HCT116 (cell line): ENCODE data around the gene CNN1. TPM values are rescaled to one million over a fixed set of nuclear protein-coding genes. Genes with fewer than 3 reads are reported as not detected.

Experiments
- ATAC-seq: fragments of 200-7000 bp; cut with Tn5 transposase; 2 replicates; pipeline ENCODE4 v1.9.1; 2020; ENCODE audit warnings: mild to moderate bottlenecking, moderate library complexity
- BruUV-seq: library from RNA; stranded (reverse); fragments of 400-500 nt; replicated peaks from 2 replicates; lab custom pipeline; 2021; lab: Mats Ljungman, UMichigan
- CTCF ChIA-PET: fragments of 300-600 bp; sonication (Branson Sonifier 250); formaldehyde crosslinking; loops from one replicate; lab custom pipeline; 2021; ENCODE audit warnings: antibody characterized with exemption; lab: Charles Lee
- POLR2A ChIA-PET: fragments of 300-600, 350-600 bp; sonication (Branson Sonifier 250); formaldehyde crosslinking; loops from one replicate; lab custom pipeline; 2021; ENCODE audit warnings: antibody characterized with exemption; lab: Charles Lee
- RAD21 ChIA-PET, 2 experiments: fragments of 300-600 bp; sonication (Branson Sonifier 250); formaldehyde crosslinking; loops; one replicate each; lab custom pipeline; 2023; ENCODE audit warnings: low total read pairs in 2 of 2; ENCODE audit not compliant: uncharacterized antibody in 2 of 2, unreplicated experiment in 2 of 2, low non-redundant PET in 1 of 2; lab: Charles Lee
- DNase-seq: peaks from one replicate; pipeline ENCODE4 v3.0.0-alpha.2; 2010; ENCODE audit warnings: low read depth, low spot score
- H2AFZ ChIP-seq: fragments of 200-600 bp; shearing (Covaris generic), sonication (generic); 2 replicates; pipeline ENCODE4 v1.6.1; 2017; ENCODE audit warnings: low read depth, mixed run types, mixed read lengths, antibody characterized with exemption, low read length; ENCODE audit not compliant: poor library complexity, severe bottlenecking
- H3K27ac ChIP-seq: 2 replicates; pipeline ENCODE4 v1.5.1; 2012; ENCODE audit warnings: low read depth, low read length
- H3K27me3 ChIP-seq: fragments of 200-600 bp; sonication (generic); 2 replicates; pipeline ENCODE4 v1.6.1; 2016; ENCODE audit warnings: mixed run types, low read length, mixed read lengths; ENCODE audit not compliant: insufficient read depth
- H3K36me3 ChIP-seq, 2 experiments: fragments of 200-500 bp in 1 of 2; fragments of 200-600 bp in 1 of 2; sonication (Bioruptor generic) in 1 of 2; sonication (generic) in 1 of 2; 2 replicates each; pipeline versions ENCODE4 v1.5.1 to v1.6.1; 2014 to 2016; ENCODE audit warnings: low read length in 2 of 2, inconsistent platforms in 1 of 2, mixed read lengths in 1 of 2, mixed run types in 1 of 2; ENCODE audit not compliant: insufficient read depth in 2 of 2, control insufficient read depth in 1 of 2
- H3K4me1 ChIP-seq, 2 experiments: fragments of 200-600 bp in 1 of 2; sonication (generic) in 1 of 2; 2 replicates each; pipeline versions ENCODE4 v1.5.1 to v1.6.1; 2012 to 2017; ENCODE audit warnings: low read length in 2 of 2, inconsistent platforms in 1 of 2, mild to moderate bottlenecking in 1 of 2, mixed read lengths in 1 of 2, mixed run types in 1 of 2, moderate library complexity in 1 of 2; ENCODE audit not compliant: insufficient read depth in 2 of 2, control insufficient read depth in 1 of 2
- H3K4me2 ChIP-seq: fragments of 200-600 bp; sonication (generic); 2 replicates; pipeline ENCODE4 v1.6.1; 2017; ENCODE audit warnings: mixed run types, low read length, mixed read lengths
- H3K4me3 ChIP-seq, 2 experiments: fragments of 200-600 bp in 1 of 2; sonication (generic) in 1 of 2; replicated peaks in 1 of 2; 2 replicates each; pipeline ENCODE4 v1.5.1; 2011 to 2016; ENCODE audit warnings: low read length in 2 of 2, control low read depth in 1 of 2, low read depth in 1 of 2, mild to moderate bottlenecking in 1 of 2, mixed read lengths in 1 of 2, mixed run types in 1 of 2
- H3K79me2 ChIP-seq: fragments of 200-600 bp; sonication (generic); 2 replicates; pipeline ENCODE4 v1.6.1; 2017; ENCODE audit warnings: mild to moderate bottlenecking, mixed run types, low read length, moderate library complexity, mixed read lengths; ENCODE audit not compliant: insufficient read depth
- H3K9ac ChIP-seq: fragments of 200-600 bp; sonication (generic); 2 replicates; pipeline ENCODE4 v1.6.1; 2016; ENCODE audit warnings: low read length, mixed read lengths
- H3K9me2 ChIP-seq: fragments of 200-600 bp; sonication (generic), shearing (Covaris generic); 2 replicates; pipeline ENCODE4 v1.6.1; 2017; ENCODE audit warnings: mixed run types, mild to moderate bottlenecking, moderate library complexity; ENCODE audit not compliant: insufficient read depth
- H3K9me3 ChIP-seq, 2 experiments: fragments of 200-500 bp in 1 of 2; fragments of 200-600 bp in 1 of 2; sonication (Bioruptor generic) in 1 of 2; sonication (generic) in 1 of 2; 2 replicates each; pipeline ENCODE4 v1.6.1; 2014 to 2017; ENCODE audit warnings: low read length in 2 of 2, mixed read lengths in 2 of 2, inconsistent platforms in 1 of 2, low read depth in 1 of 2, mild to moderate bottlenecking in 1 of 2, mixed run types in 1 of 2, moderate library complexity in 1 of 2; ENCODE audit not compliant: control insufficient read depth in 1 of 2, insufficient read depth in 1 of 2
- H4K20me1 ChIP-seq: fragments of 200-600 bp; sonication (generic), shearing (Covaris generic); 2 replicates; pipeline ENCODE4 v1.6.1; 2017; ENCODE audit warnings: mixed run types, mild to moderate bottlenecking, moderate library complexity; ENCODE audit not compliant: insufficient read depth
- CEBPB ChIP-seq: IDR thresholded peaks from 2 replicates; pipeline ENCODE4 v1.6.1; 2012; ENCODE audit warnings: low read depth
- CTCF ChIP-seq, 3 experiments: fragments of 200-600 bp in 1 of 3; sonication (generic) in 1 of 3; IDR thresholded peaks in 2 of 3; conservative IDR thresholded peaks in 1 of 3; 2 replicates each; pipeline ENCODE4 v1.5.1; 2012 to 2017; ENCODE audit warnings: low read depth in 2 of 3, low read length in 2 of 3, antibody characterized with exemption in 1 of 3, borderline replicate concordance in 1 of 3, control low read depth in 1 of 3, mild to moderate bottlenecking in 1 of 3, mixed read lengths in 1 of 3, mixed run types in 1 of 3, moderate library complexity in 1 of 3; ENCODE audit not compliant: insufficient read depth in 1 of 3
- EGR1 ChIP-seq: IDR thresholded peaks from 2 replicates; pipeline ENCODE4 v1.6.1; 2012; ENCODE audit warnings: low read depth
- ELF1 ChIP-seq: IDR thresholded peaks from 2 replicates; pipeline ENCODE4 v1.6.1; 2012; ENCODE audit warnings: low read depth, borderline replicate concordance
- EZH2 ChIP-seq: fragments of 200-600 bp; sonication (generic); IDR thresholded peaks from 2 replicates; pipeline ENCODE4 v1.6.1; 2017; ENCODE audit warnings: antibody characterized with exemption, mixed run types
- EZH2phosphoT487 ChIP-seq: fragments of 200-600 bp; IDR thresholded peaks from 2 replicates; pipeline ENCODE4 v1.6.1; 2018; ENCODE audit warnings: antibody characterized with exemption, borderline replicate concordance
- FOSL1 ChIP-seq: IDR thresholded peaks from 2 replicates; pipeline ENCODE4 v1.6.1; 2012; ENCODE audit warnings: low read depth
- MAX ChIP-seq: IDR thresholded peaks from 2 replicates; pipeline ENCODE4 v1.6.1; 2012
- POLR2A ChIP-seq: IDR thresholded peaks from 2 replicates; pipeline ENCODE4 v1.7.0; 2011; ENCODE audit warnings: borderline replicate concordance; ENCODE audit not compliant: insufficient read depth, insufficient read length; ENCODE audit errors: extremely low read depth
- POLR2AphosphoS5 ChIP-seq: IDR thresholded peaks from 2 replicates; pipeline ENCODE4 v1.6.1; 2011; ENCODE audit warnings: mild to moderate bottlenecking, low read depth, low read length, moderate library complexity
- RAD21 ChIP-seq: IDR thresholded peaks from 2 replicates; pipeline ENCODE4 v1.6.1; 2012; ENCODE audit warnings: low read depth, mild to moderate bottlenecking
- REST ChIP-seq: IDR thresholded peaks from 2 replicates; pipeline ENCODE4 v1.6.1; 2012; ENCODE audit warnings: low read depth
- SP1 ChIP-seq: IDR thresholded peaks from 2 replicates; pipeline ENCODE4 v1.6.1; 2012; ENCODE audit warnings: low read depth
- SRF ChIP-seq: IDR thresholded peaks from 2 replicates; pipeline ENCODE4 v1.6.1; 2012; ENCODE audit warnings: low read depth
- TCF7L2 ChIP-seq: IDR thresholded peaks from 2 replicates; pipeline ENCODE4 v1.7.0; 2011; ENCODE audit warnings: borderline replicate concordance, inconsistent platforms; ENCODE audit not compliant: insufficient read depth, insufficient read length; ENCODE audit errors: extremely low read depth
- YY1 ChIP-seq: IDR thresholded peaks from 2 replicates; pipeline ENCODE4 v1.6.1; 2011; ENCODE audit warnings: low read length, low read depth, moderate library complexity, mild to moderate bottlenecking; ENCODE audit not compliant: insufficient replicate concordance; ENCODE audit errors: extremely low read depth
- intact Hi-C: fragments of 100-400 bp; cut with micrococcal nuclease; formaldehyde crosslinking; loops from 2 replicates; pipeline ENCODE4 v1.10.0; 2022
- total RNA-seq: library from RNA; stranded (reverse); gene quantifications from one replicate; pipeline ENCODE4 v1.2.1, GENCODE V29; 2021; ENCODE audit not compliant: unreplicated experiment

Gene CNN1
- total RNA-seq, 1 experiment from 2014 or later: 0.64 TPM

GRCh38 chr19:11594084-11594483, 55.4 kb downstream of the CNN1 start:
- intact Hi-C loops: no loop called here
- Histone ChIP-seq H3K9ac (no peak overlapping the region), H3K27ac (no peak overlapping the region), H3K27me3 (no peaks in the 10 kb centered on the region), H3K36me3 (peaks cover 0 to 1% of the 10 kb centered on the region in 2 experiments; a peak in 1 of 4 replicates), H3K4me3 (no peak overlapping the region), H3K4me2 (no peak overlapping the region), H3K9me2 (no peaks in the 10 kb centered on the region), H3K79me2 (peaks cover 16% of the 10 kb centered on the region), H4K20me1 (no peaks in the 10 kb centered on the region), H3K4me1 (peaks cover 3 to 13% of the 10 kb centered on the region in 2 experiments; a peak in 2 of 4 replicates), H2AFZ (no peak overlapping the region), H3K9me3 (no peaks in the 10 kb centered on the region)
- no peak for ATAC-seq
- TF ChIP-seq FOSL1 (no peak), CEBPB (no peak), CTCF (IDR thresholded peaks at IDR 0.05 in 2 of 3, conservative IDR thresholded peaks at IDR 0.05 in 1 of 3; ENCODE audit: borderline replicate concordance in 1 of 3, insufficient read depth in 1 of 3, low read depth in 2 of 3, low read length in 2 of 3) (no peak), EZH2 (no peak), RAD21 (no peak), SP1 (no peak), REST (no peak), EGR1 (no peak), SRF (no peak), EZH2phosphoT487 (no peak), TCF7L2 (no peak), POLR2AphosphoS5 (no peak), ELF1 (no peak), MAX (no peak), POLR2A (no peak), YY1 (no peak)
- CTCF ChIA-PET: no interaction called here
- BruUV-seq: no TSS peak
- no peak for DNase-seq
- RAD21 ChIA-PET: no interaction called here
- POLR2A ChIA-PET: no interaction called here
